ENCODE data around the gene CCDC86. TPM values are rescaled to one million over a fixed set of nuclear protein-coding genes. Genes with fewer than 3 reads are reported as not detected.
"Not testable (repeated sequence)": the region's sequence is repeated elsewhere in the genome, so short reads cannot be mapped to it uniquely, and the experiment has no call there.

The CCDC86 gene
- 38.7 and 54.3 TPM in 2 replicates for total RNA-seq

GRCh38 chr11:60841797-60842667, at the start of gene CCDC86:
CCDC86 (plus strand) TSS chr11:60842113; CDS start chr11:60842125, 12 bp downstream.
- peak; percentile 63 for DNase-seq (ENCODE audit: extremely low read depth, low read depth, low spot score)

- no peak for DNase-seq (ENCODE audit: extremely low read depth, low read depth, low spot score)
These were observed 49.4 kb upstream of the CCDC86 start for GRCh38 chr11:60792521-60792920.

GRCh38 chr11:60795291-60795690, 46.6 kb upstream of the CCDC86 start:
- DNase-seq (ENCODE audit: extremely low read depth, low read depth, low spot score), result no peak

- no peak for DNase-seq (ENCODE audit: extremely low read depth, low read depth, low spot score)
These were observed 43.9 kb upstream of the CCDC86 start for GRCh38 chr11:60797846-60798630.

GRCh38 chr11:60798631-60799030, 43.3 kb upstream of the CCDC86 start:
- DNase-seq (ENCODE audit: extremely low read depth, low read depth, low spot score), result no peak

DNA sequence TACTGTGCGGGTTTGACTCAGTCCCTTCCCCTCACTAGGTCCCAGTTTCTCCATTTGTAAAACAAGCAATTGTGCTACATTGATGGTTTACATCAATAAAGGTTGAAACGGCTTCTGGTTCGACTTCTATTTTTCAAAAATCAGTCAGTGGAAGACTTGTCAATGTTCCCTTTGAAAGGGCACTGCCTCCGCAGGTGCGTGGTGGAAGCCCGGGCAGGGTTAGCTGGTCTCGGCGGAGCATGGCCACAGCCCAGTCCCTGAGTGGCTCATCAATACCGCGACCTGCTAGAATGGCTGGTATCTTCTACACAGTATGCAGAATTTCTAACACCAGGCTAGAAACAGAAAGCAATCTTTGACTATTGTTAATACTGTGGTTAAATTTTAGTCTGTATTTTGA, 40.7 kb upstream of the CCDC86 start:
- no peak for DNase-seq (ENCODE audit: extremely low read depth, low read depth, low spot score)

DNA sequence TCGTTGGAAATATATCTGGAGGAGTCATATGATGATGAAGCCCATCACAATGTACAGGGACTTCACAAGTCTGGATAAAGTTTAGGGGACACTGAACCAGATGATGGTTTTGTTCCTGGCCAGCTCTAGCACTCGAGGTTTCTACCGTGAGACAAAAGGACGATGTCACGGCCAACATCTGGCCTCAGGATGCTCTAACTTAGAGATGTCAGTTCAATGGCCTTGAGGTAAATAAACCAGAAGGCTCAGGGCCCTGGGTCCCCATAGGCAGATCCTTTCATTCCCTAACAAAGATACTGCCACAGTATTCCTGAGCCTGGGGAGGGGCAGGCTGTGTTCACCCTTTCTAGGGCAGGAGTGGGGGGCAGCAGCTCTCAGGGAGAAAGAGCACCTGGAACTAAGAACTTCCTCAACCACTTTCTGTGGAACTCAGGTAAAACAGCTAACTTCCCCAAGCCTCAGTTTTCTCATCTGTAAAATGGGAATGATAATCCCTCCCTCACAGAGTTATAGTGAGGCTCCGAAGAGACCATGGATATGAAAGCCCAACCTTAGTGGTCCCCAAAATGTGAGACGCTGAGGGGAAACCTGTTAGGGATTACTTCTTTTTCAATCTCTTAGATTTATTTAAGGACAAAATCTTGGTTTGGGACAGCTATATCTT, 38.5 kb upstream of the CCDC86 start:
- DNase-seq (ENCODE audit: extremely low read depth, low read depth, low spot score), result no peak

DNA sequence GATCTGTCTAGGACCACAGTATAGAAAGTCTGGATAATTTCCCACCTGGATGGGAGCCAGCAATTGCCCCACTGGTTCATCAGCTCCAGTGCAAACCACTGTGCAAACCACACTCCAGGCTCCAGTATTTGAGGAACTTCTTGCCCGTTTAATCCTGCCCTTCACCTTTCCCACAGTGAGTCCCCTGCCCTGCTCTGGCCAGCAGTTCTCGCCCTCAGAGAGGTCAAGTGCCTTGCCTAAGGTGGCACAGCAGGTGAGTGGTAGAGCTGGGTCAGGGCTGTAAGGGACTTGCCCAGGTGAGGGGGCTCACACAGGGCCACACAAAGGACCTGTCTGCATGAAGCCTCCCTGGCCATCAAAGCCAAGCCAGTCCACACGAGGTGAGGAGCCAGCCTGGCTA, 32.7 kb upstream of the CCDC86 start:
- DNase-seq (ENCODE audit: extremely low read depth, low read depth, low spot score), result no peak

DNA sequence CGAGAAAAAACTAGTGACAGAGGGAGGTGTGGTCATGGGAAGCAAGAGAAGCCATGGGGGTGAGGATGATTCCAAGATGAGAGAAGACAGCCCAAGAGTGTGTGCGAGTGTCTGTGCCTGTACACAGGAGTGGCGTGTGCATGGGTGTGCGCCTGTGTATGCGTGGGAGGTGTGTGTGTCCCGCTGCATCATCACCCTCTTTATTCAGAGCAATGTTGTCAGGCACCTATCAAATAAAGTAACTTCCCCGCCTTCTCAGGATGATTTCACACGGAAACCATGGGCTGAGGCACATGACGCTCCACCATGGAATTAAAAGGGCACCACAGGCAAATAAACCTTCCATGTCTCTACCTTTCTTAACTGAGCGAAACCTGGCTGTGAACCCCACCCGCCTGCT, 32.2 kb upstream of the CCDC86 start:
- DNase-seq (ENCODE audit: extremely low read depth, low read depth, low spot score), result no peak

DNA sequence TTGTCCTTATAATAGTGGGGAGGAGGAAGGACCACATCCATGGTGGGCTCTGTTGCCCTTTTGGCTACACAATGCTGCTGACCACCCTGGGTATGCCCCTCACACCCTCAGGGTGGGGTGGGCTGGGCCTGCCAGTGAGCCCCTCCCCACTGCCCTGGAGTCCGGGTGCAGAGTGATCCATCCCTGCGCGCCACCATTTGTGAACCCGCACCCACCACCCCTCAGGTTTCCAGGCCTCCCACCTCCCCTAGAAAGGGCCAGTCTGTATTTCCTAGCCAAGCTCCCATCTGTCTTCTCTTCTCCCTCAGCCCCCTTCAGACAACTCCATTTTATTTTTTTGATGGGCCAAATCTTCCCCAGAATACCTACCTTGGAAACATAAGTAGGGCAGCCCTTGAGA, 31.8 kb upstream of the CCDC86 start:
- DNase-seq (ENCODE audit: extremely low read depth, low read depth, low spot score), result no peak

DNA sequence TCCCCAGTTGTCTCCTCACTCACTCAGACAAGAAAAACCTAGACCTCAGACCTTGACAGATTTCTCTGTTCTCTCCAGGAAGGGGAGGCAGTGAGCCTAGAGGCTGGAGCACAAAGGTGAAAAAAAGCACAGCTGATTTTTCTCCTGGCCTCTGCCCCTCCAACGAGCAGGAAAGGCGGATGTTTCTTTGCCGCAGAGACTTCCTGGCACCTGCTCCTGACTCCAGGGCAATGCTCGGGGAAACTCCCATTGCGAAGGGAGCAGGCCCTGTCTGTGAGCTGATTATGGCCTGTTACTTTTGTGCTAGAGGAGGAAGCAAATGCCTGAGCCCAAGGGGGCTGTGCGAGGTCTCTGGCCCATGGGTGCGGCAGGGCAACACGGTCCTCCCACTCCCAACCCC, 31.3 kb upstream of the CCDC86 start:
- no peak for DNase-seq (ENCODE audit: extremely low read depth, low read depth, low spot score)

DNA sequence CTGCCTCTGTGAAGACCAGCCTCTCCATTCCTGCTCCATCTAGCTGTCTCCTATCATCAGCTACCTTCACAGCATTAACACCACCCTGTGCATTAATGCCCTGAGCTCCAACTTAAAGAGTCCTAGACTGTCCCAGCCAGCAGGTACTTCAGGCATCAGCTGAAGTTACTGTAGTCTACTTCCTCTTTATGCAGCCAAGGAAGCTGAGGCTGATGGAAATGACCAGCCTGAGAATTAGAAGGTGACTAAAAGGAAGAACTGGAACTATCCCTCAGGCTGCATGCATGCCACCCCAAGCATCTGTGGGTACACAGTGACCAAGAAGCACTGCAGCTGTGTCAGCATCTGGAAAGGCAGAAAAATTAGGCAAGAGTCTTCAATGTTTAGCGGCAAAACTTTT, 28.6 kb upstream of the CCDC86 start:
- DNase-seq (ENCODE audit: extremely low read depth, low read depth, low spot score), result no peak

- DNase-seq (ENCODE audit: extremely low read depth, low read depth, low spot score), result no peak
These were observed 27.8 kb upstream of the CCDC86 start for GRCh38 chr11:60814112-60814511.

GRCh38 chr11:60816590-60817157, 25.2 kb upstream of the CCDC86 start:
- no peak for DNase-seq (ENCODE audit: extremely low read depth, low read depth, low spot score)

DNA sequence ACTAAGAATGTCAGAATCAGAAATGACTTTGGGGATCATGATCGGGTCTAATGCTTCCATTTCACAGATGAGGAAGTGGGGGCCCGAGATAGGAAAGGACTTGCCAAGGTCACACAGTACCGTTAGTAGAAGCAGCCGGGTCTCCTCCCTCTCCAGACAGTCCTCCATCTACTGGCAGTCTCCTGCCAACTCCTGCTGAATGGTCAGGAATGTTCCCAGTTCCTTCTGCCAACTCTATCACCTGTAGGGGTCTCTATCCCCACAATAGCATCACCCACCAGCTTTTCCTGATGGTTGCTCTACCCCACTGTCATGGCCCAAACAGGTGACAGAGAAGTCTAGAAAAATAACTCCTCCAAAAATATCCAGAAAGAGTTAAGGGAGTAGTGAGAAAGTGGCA, 23.9 kb upstream of the CCDC86 start:
- DNase-seq (ENCODE audit: extremely low read depth, low read depth, low spot score), result no peak

- no peak for DNase-seq (ENCODE audit: extremely low read depth, low read depth, low spot score)
These were observed 19.9 kb upstream of the CCDC86 start for GRCh38 chr11:60821827-60822599.

- DNase-seq (ENCODE audit: extremely low read depth, low read depth, low spot score), result not testable (repeated sequence)
These were observed 18.1 kb upstream of the CCDC86 start for GRCh38 chr11:60823745-60824306.

- DNase-seq (ENCODE audit: extremely low read depth, low read depth, low spot score), result no peak
These were observed 16.8 kb upstream of the CCDC86 start for GRCh38 chr11:60825118-60825517.

- no peak for DNase-seq (ENCODE audit: extremely low read depth, low read depth, low spot score)
These were observed 16.1 kb upstream of the CCDC86 start for GRCh38 chr11:60825790-60826189.

All from glomerular endothelial cell (primary cell).